ENCODE results near the gene BTBD2.

GRCh38 chr19:1935484-1936208 lies 79.9 kb downstream of the BTBD2 start:
- TF ChIP-seq CTCF (IDR thresholded peaks at IDR 0.05) (no peak), POLR2A (IDR thresholded peaks at IDR 0.05; ENCODE audit: low read depth) (no peak), POLR2AphosphoS5 (IDR thresholded peaks at IDR 0.05) (no peak)

Data from esophagus muscularis mucosa (tissue), 3 donors.